Tibial nerve (tissue), 4 donors: ENCODE data around the gene SOCS7. TPM values are rescaled to one million over a fixed set of nuclear protein-coding genes. Genes with fewer than 3 reads are reported as not detected.

ENCODE experiments used
- DNase-seq, 2 donors: peaks; one replicate each; pipeline ENCODE4 v3.0.0-alpha.2; 2019; ENCODE audit warnings: low spot score in 2 of 2
- H3K27ac ChIP-seq, 4 donors: fragments of 200-600 bp; sonication (generic) in 3 of 4; one replicate each; pipeline ENCODE4 v1.5.1; 2017 to 2019; ENCODE audit warnings: mild to moderate bottlenecking in 1 of 4
- H3K27me3 ChIP-seq, 2 donors: fragments of 200-600 bp; sonication (generic) in 1 of 2; one replicate each; pipeline versions ENCODE4 v1.5.1 to v1.6.0; 2017 to 2019
- H3K36me3 ChIP-seq, 3 donors: fragments of 200-600 bp; sonication (generic); one replicate each; pipeline ENCODE4 v1.5.1; 2018 to 2019
- H3K4me1 ChIP-seq, 4 donors: fragments of 200-600 bp; sonication (generic) in 3 of 4; one replicate each; pipeline ENCODE4 v1.5.1; 2017 to 2019
- H3K4me3 ChIP-seq, 4 donors: fragments of 200-600 bp; sonication (generic) in 3 of 4; one replicate each; pipeline ENCODE4 v1.5.1; 2017 to 2019; ENCODE audit warnings: mild to moderate bottlenecking in 1 of 4, moderate library complexity in 1 of 4
- H3K9me3 ChIP-seq, 4 donors: fragments of 200-600 bp; sonication (generic) in 3 of 4; one replicate each; pipeline ENCODE4 v1.5.1; 2017 to 2019
- CTCF ChIP-seq, 5 experiments: fragments of 200-600 bp in 3 of 5; fragments of 450-650 bp in 2 of 5; sonication (generic) in 3 of 5; IDR thresholded peaks; one replicate each; pipeline ENCODE4 v1.5.1; 2016 to 2019; ENCODE audit warnings: antibody characterized with exemption in 5 of 5, mild to moderate bottlenecking in 3 of 5, moderate library complexity in 2 of 5
- EP300 ChIP-seq, 2 donors: sonication (generic); formaldehyde crosslinking; IDR thresholded peaks; one replicate each; pipeline ENCODE4 v1.6.1; 2017; ENCODE audit warnings: antibody characterized with exemption in 2 of 2, mild to moderate bottlenecking in 1 of 2
- POLR2A ChIP-seq, 2 donors: fragments of 450-650 bp; IDR thresholded peaks; one replicate each; pipeline ENCODE4 v1.6.1; 2017; ENCODE audit warnings: antibody characterized with exemption in 2 of 2, mild to moderate bottlenecking in 2 of 2, moderate library complexity in 2 of 2
- WGBS, 2 donors: methylation state at CpG; one replicate each; pipeline ENCODE4 v1.1.5; 2018; 5-methylcytosine and 5-hydroxymethylcytosine counted together
- total RNA-seq, 4 donors: library from RNA; depleted of rRNA; stranded (reverse); fragments of >200 nt; gene quantifications; one replicate each; pipeline ENCODE4 v1.1.0, GENCODE V29; 2016

Gene SOCS7
- 10 to 100 TPM; 14.7 to 26.4 (median 17.8) TPM for total RNA-seq

- DNase-seq: peak; percentile 86 to 91
- no peaks in the 10 kb centered on the region for H3K36me3 ChIP-seq
- WGBS, 2 donors: 13 to 16% methylated on average over 27 to 32 of the region's 84 CpGs
- H3K4me3 ChIP-seq: peak within 1 kb of the TSS; percentile 64 to 91 (median 82)
- no peaks in the 10 kb centered on the region for H3K27me3 ChIP-seq
- H3K4me1 ChIP-seq: peaks cover 0 to 40% (median 9%) of the 10 kb centered on the region in 4 donors
- TF ChIP-seq CTCF (IDR thresholded peaks at IDR 0.05) (peak in 1 of 5 experiments; percentile 9), POLR2A (IDR thresholded peaks at IDR 0.05) (peak in 1 of 2 donors; percentile 71), EP300 (IDR thresholded peaks at IDR 0.05) (peak in 1 of 2 donors; percentile 73)
- H3K9me3 ChIP-seq: no peaks in the 10 kb centered on the region
- H3K27ac ChIP-seq: peak within 1 kb of the TSS; percentile 79 to 97 (median 88)
Measured at GRCh38 chr17:38351412-38352222, at the start of gene SOCS7. SOCS7 (plus strand) TSS chr17:38351844; CDS start chr17:38352053, 209 bp downstream.

GRCh38 chr17:38315497-38315896 lies 36.1 kb upstream of the SOCS7 start:
- no peaks in the 10 kb centered on the region for H3K27me3 ChIP-seq
- no peak overlapping the region for H3K27ac ChIP-seq
- H3K4me3 ChIP-seq: no peak overlapping the region
- no peaks in the 10 kb centered on the region for H3K9me3 ChIP-seq
- no peak for DNase-seq
- TF ChIP-seq EP300 (IDR thresholded peaks at IDR 0.05): no peak
- TF ChIP-seq POLR2A (IDR thresholded peaks at IDR 0.05): no peak
- no peak for TF ChIP-seq CTCF (IDR thresholded peaks at IDR 0.05)
- 67 to 68% methylated on average over 3 of the region's 3 CpGs for WGBS, 2 donors
- H3K4me1 ChIP-seq: no peaks in the 10 kb centered on the region
- H3K36me3 ChIP-seq: peaks cover 4 to 72% (median 10%) of the 10 kb centered on the region in 3 donors

GRCh38 chr17:38317081-38317480 lies 34.6 kb upstream of the SOCS7 start:
- H3K27ac ChIP-seq: no peak overlapping the region
- H3K4me1 ChIP-seq: no peaks in the 10 kb centered on the region
- H3K4me3 ChIP-seq: no peak overlapping the region
- H3K27me3 ChIP-seq: no peaks in the 10 kb centered on the region
- no peak for TF ChIP-seq CTCF (IDR thresholded peaks at IDR 0.05)
- no peak for TF ChIP-seq POLR2A (IDR thresholded peaks at IDR 0.05)
- no peak for TF ChIP-seq EP300 (IDR thresholded peaks at IDR 0.05)
- H3K36me3 ChIP-seq: peaks cover 4 to 72% (median 17%) of the 10 kb centered on the region in 3 donors
- 76 to 80% methylated on average over 3 of the region's 3 CpGs for WGBS, 2 donors
- no peaks in the 10 kb centered on the region for H3K9me3 ChIP-seq
- DNase-seq: no peak

- peaks cover 4 to 68% (median 17%) of the 10 kb centered on the region in 3 donors for H3K36me3 ChIP-seq
- DNase-seq: no peak
Measured at GRCh38 chr17:38320482-38320881, 31.2 kb upstream of the SOCS7 start.

More at GRCh38 chr17:38320482-38320881, 31.2 kb upstream of the SOCS7 start:
- Histone ChIP-seq H3K27me3 (no peaks in the 10 kb centered on the region), H3K4me3 (no peak overlapping the region), H3K27ac (no peak overlapping the region), H3K9me3 (no peaks in the 10 kb centered on the region), H3K4me1 (peaks cover 0 to 19% (median 5%) of the 10 kb centered on the region in 4 donors)
- TF ChIP-seq CTCF (IDR thresholded peaks at IDR 0.05) (no peak), POLR2A (IDR thresholded peaks at IDR 0.05) (no peak), EP300 (IDR thresholded peaks at IDR 0.05) (no peak)
- 82 to 87% methylated on average over 10 of the region's 10 CpGs for WGBS, 2 donors
